ENCODE results near the gene NT5M. TPM values are rescaled to one million over a fixed set of nuclear protein-coding genes. Genes with fewer than 3 reads are reported as not detected.

Gene NT5M
- total RNA-seq, 2 experiments from 2014 or later, result 1.8 to 2.9 TPM

GRCh38 chr17:17349724-17350106 lies 46.5 kb downstream of the NT5M start:
- no peaks in the 10 kb centered on the region for H3K36me3 Mint-ChIP-seq (ENCODE audit: low read depth)
- Histone ChIP-seq H3K9me3 (ENCODE audit: control insufficient read depth in 1 of 2, insufficient read depth in 1 of 2, low read length in 2 of 2) (no peaks in the 10 kb centered on the region), H3K4me3 (ENCODE audit: low read length) (no peak overlapping the region), H3K4me1 (ENCODE audit: insufficient read depth, low read length) (no peaks in the 10 kb centered on the region), H3K27me3 (ENCODE audit: control insufficient read depth in 1 of 2, insufficient read depth in 2 of 2, low read length in 2 of 2) (peaks cover 0 to 2% of the 10 kb centered on the region in 2 experiments), H3K36me3 (ENCODE audit: insufficient read depth, low read length) (no peaks in the 10 kb centered on the region), H3K27ac (ENCODE audit: low read depth in 1 of 2, low read length in 2 of 2) (no peak overlapping the region)
- ATAC-seq (ENCODE audit: poor library complexity) (no peak), DNase-seq (peak in 1 of 14 experiments; percentile 8)
- TF ChIP-seq CTCF (IDR thresholded peaks at IDR 0.05), result no peak
- no peaks in the 10 kb centered on the region for H3K9me3 Mint-ChIP-seq
- intact Hi-C loops (cut with DNase I, micrococcal nuclease), result no loop called here
- CTCF ChIA-PET, result no interaction called here
- POLR2A ChIA-PET, result no interaction called here
- H3K27ac Mint-ChIP-seq, result no peak overlapping the region
- no peak overlapping the region for H3K4me3 Mint-ChIP-seq
- no peaks in the 10 kb centered on the region for H3K27me3 Mint-ChIP-seq
- H3K4me1 Mint-ChIP-seq (ENCODE audit: low read depth), result no peaks in the 10 kb centered on the region

GRCh38 chr17:17350491-17351355 lies 47.5 kb downstream of the NT5M start:
- Mint-ChIP-seq H3K4me3 (no peak overlapping the region), H3K27ac (no peak overlapping the region), H3K9me3 (no peaks in the 10 kb centered on the region), H3K27me3 (no peaks in the 10 kb centered on the region), H3K36me3 (ENCODE audit: low read depth) (no peaks in the 10 kb centered on the region), H3K4me1 (ENCODE audit: low read depth) (no peaks in the 10 kb centered on the region)
- no peak for ATAC-seq (ENCODE audit: poor library complexity)
- Histone ChIP-seq H3K36me3 (ENCODE audit: insufficient read depth, low read length) (no peaks in the 10 kb centered on the region), H3K4me1 (ENCODE audit: insufficient read depth, low read length) (peaks cover 5% of the 10 kb centered on the region), H3K27me3 (ENCODE audit: control insufficient read depth in 1 of 2, insufficient read depth in 2 of 2, low read length in 2 of 2) (peaks cover 0 to 2% of the 10 kb centered on the region in 2 experiments), H3K4me3 (ENCODE audit: low read length) (no peak overlapping the region), H3K27ac (ENCODE audit: low read depth in 1 of 2, low read length in 2 of 2) (no peak overlapping the region), H3K9me3 (ENCODE audit: control insufficient read depth in 1 of 2, insufficient read depth in 1 of 2, low read length in 2 of 2) (no peaks in the 10 kb centered on the region)
- peak in 2 of 14 experiments; percentile 13 to 20 for DNase-seq
- intact Hi-C loops (cut with DNase I, micrococcal nuclease), result no loop called here
- ChIA-PET POLR2A (no interaction called here), CTCF (no interaction called here)
- TF ChIP-seq CTCF (IDR thresholded peaks at IDR 0.05), result no peak

- H3K27ac Mint-ChIP-seq, result no peak overlapping the region
- no peaks in the 10 kb centered on the region for H3K9me3 ChIP-seq (ENCODE audit: control insufficient read depth in 1 of 2, insufficient read depth in 1 of 2, low read length in 2 of 2)
- TF ChIP-seq CTCF (IDR thresholded peaks at IDR 0.05), result no peak
- H3K4me3 ChIP-seq (ENCODE audit: low read length), result no peak overlapping the region
- H3K4me1 ChIP-seq (ENCODE audit: insufficient read depth, low read length), result peaks cover 5% of the 10 kb centered on the region
- H3K27me3 Mint-ChIP-seq, result no peaks in the 10 kb centered on the region
- no peaks in the 10 kb centered on the region for H3K36me3 ChIP-seq (ENCODE audit: insufficient read depth, low read length)
- no peak overlapping the region for H3K27ac ChIP-seq (ENCODE audit: low read depth in 1 of 2, low read length in 2 of 2)
- no peaks in the 10 kb centered on the region for H3K9me3 Mint-ChIP-seq
- ATAC-seq (ENCODE audit: poor library complexity), result no peak
- POLR2A ChIA-PET, result no interaction called here
- intact Hi-C loops (cut with DNase I, micrococcal nuclease), result no loop called here
- CTCF ChIA-PET, result no interaction called here
- peaks cover 0 to 2% of the 10 kb centered on the region in 2 experiments for H3K27me3 ChIP-seq (ENCODE audit: control insufficient read depth in 1 of 2, insufficient read depth in 2 of 2, low read length in 2 of 2)
- no peak for DNase-seq
- no peak overlapping the region for H3K4me3 Mint-ChIP-seq
- H3K36me3 Mint-ChIP-seq (ENCODE audit: low read depth), result no peaks in the 10 kb centered on the region
- no peaks in the 10 kb centered on the region for H3K4me1 Mint-ChIP-seq (ENCODE audit: low read depth)
Observed at GRCh38 chr17:17351356-17351891, 48.3 kb downstream of the NT5M start.

Measured in CD4-positive, alpha-beta T cell (primary cell).